ENCODE results near the gene AVEN. TPM values are rescaled to one million over a fixed set of nuclear protein-coding genes. Genes with fewer than 3 reads are reported as not detected.

AVEN gene
- total RNA-seq, 4 donors from 2014 or later, result 12.3 to 27.9 (median 18.0) TPM

- no peak for DNase-seq
- Histone ChIP-seq H3K27me3 (no peaks in the 10 kb centered on the region), H3K36me3 (no peaks in the 10 kb centered on the region), H3K9me3 (no peaks in the 10 kb centered on the region), H3K27ac (no peak overlapping the region), H3K4me3 (no peak overlapping the region), H3K4me1 (no peaks in the 10 kb centered on the region)
- TF ChIP-seq CTCF (IDR thresholded peaks at IDR 0.05) (no peak), POLR2A (IDR thresholded peaks at IDR 0.05) (no peak)
- intact Hi-C loops (cut with DNase I; ENCODE audit: low total_unique reads), result no loop called here
Measured at GRCh38 chr15:33985751-33986150, 53.3 kb downstream of the AVEN start.

- H3K27me3 ChIP-seq, result no peaks in the 10 kb centered on the region
- H3K36me3 ChIP-seq, result no peaks in the 10 kb centered on the region
- intact Hi-C loops (cut with DNase I; ENCODE audit: low total_unique reads), result no loop called here
- H3K27ac ChIP-seq, result no peak overlapping the region
- H3K9me3 ChIP-seq, result no peaks in the 10 kb centered on the region
- DNase-seq, result no peak
- H3K4me1 ChIP-seq, result no peaks in the 10 kb centered on the region
- no peak overlapping the region for H3K4me3 ChIP-seq
- TF ChIP-seq POLR2A (IDR thresholded peaks at IDR 0.05) (no peak), CTCF (IDR thresholded peaks at IDR 0.05) (no peak)
Measured at GRCh38 chr15:33985287-33985686, 53.7 kb downstream of the AVEN start.

GRCh38 chr15:33982516-33982915 is 56.5 kb downstream of the AVEN start:
- no peak overlapping the region for H3K4me3 ChIP-seq
- no peak for DNase-seq
- H3K27me3 ChIP-seq, result no peaks in the 10 kb centered on the region
- no peak overlapping the region for H3K27ac ChIP-seq
- H3K36me3 ChIP-seq, result no peaks in the 10 kb centered on the region
- H3K9me3 ChIP-seq, result no peaks in the 10 kb centered on the region
- no peak for TF ChIP-seq POLR2A (IDR thresholded peaks at IDR 0.05)
- TF ChIP-seq CTCF (IDR thresholded peaks at IDR 0.05), result no peak
- no peaks in the 10 kb centered on the region for H3K4me1 ChIP-seq
- intact Hi-C loops (cut with DNase I; ENCODE audit: low total_unique reads), result no loop called here

GRCh38 chr15:33980159-33980558 is 58.8 kb downstream of the AVEN start:
- H3K4me1 ChIP-seq, result no peaks in the 10 kb centered on the region
- H3K9me3 ChIP-seq, result no peaks in the 10 kb centered on the region
- TF ChIP-seq CTCF (IDR thresholded peaks at IDR 0.05) (no peak), POLR2A (IDR thresholded peaks at IDR 0.05) (no peak)
- no peak overlapping the region for H3K4me3 ChIP-seq
- no peaks in the 10 kb centered on the region for H3K27me3 ChIP-seq
- no peak overlapping the region for H3K27ac ChIP-seq
- intact Hi-C loops (cut with DNase I; ENCODE audit: low total_unique reads), result no loop called here
- no peak for DNase-seq
- H3K36me3 ChIP-seq, result no peaks in the 10 kb centered on the region

- no peaks in the 10 kb centered on the region for H3K9me3 ChIP-seq
- no peak for DNase-seq
- H3K27ac ChIP-seq, result no peak overlapping the region
- H3K27me3 ChIP-seq, result no peaks in the 10 kb centered on the region
- no peaks in the 10 kb centered on the region for H3K36me3 ChIP-seq
- H3K4me3 ChIP-seq, result no peak overlapping the region
- TF ChIP-seq POLR2A (IDR thresholded peaks at IDR 0.05) (no peak), CTCF (IDR thresholded peaks at IDR 0.05) (no peak)
- intact Hi-C loops (cut with DNase I; ENCODE audit: low total_unique reads), result no loop called here
- no peaks in the 10 kb centered on the region for H3K4me1 ChIP-seq
Measured at GRCh38 chr15:33975022-33975565, 63.9 kb downstream of the AVEN start.

All from uterus (tissue), 4 donors.